Fibroblast of skin of left quadriceps (primary cell): Measurements from ENCODE around the gene CCNQ.
"Not testable (repeated sequence)": the region's sequence is repeated elsewhere in the genome, so short reads cannot be mapped to it uniquely, and the experiment has no call there.

ENCODE experiments used
- DNase-seq, 2 experiments: peaks; one replicate each; pipeline ENCODE4 v3.0.0-alpha.2; 2013; ENCODE audit warnings: low read depth in 2 of 2

Gene CCNQ

GRCh38 chrX:153623310-153624029 lies 24.5 kb upstream of the CCNQ start:
- DNase-seq, result no peak

DNA sequence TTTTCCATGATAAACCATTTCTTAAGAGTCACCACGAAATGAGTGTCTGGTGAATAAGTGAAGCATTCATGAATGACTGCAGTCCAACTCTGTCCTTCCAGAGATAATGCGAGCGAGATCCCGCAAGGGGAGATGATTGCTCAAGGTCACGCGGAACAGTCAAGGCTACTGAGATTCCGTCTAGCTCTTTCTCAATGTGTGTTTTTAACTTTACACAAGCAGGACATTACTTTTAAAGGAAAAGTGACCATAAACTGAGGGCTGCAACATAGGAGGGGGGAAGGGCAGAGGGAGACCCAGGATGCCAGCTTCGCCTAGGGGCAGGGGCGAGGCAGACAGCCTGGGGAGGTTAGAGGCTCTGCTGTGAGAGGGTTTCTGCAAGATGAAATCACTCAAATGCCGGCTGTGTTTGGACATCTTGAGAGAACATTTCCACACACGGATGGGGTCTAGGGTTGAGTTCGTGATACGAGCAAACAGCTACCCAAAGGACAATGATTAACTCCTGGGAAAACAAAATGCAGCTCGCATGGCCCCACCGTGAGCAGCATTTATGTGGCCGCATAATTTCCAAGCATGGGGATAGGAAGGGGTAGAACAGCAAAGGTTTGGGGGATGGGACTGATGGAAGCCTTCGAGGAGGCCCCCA lies 23.8 kb upstream of the CCNQ start:
- DNase-seq, result no peak

DNA sequence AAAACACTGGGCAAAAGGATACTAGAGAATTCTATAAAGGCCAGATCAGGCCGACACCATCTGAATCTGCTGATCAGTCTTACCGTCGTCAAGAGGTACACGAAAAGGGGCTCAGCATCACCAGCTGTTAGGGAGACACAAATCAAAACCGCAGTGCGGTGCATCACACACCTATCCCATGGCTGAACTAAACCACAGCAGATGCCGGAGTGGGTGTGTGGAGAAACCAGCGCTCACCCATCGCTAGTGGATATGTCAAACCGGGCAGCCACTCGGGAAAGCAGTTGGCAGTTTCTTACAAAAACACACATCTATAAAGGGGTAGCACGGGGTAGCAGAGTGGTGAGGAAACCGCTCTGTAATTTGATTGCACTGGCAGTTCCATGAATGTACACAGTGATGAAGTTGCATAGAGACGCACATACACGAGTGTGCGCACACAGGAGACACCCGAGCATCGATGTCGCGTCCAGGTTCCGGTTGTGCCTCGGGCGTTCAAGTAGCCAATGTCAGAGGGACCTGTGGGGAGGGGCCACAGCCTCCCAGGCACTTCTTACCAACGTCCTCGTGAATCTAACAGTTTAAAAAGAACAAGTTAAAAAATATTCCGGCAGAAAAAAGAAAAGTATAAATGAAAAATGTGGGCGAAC lies 23.1 kb upstream of the CCNQ start:
- no peak for DNase-seq

DNA sequence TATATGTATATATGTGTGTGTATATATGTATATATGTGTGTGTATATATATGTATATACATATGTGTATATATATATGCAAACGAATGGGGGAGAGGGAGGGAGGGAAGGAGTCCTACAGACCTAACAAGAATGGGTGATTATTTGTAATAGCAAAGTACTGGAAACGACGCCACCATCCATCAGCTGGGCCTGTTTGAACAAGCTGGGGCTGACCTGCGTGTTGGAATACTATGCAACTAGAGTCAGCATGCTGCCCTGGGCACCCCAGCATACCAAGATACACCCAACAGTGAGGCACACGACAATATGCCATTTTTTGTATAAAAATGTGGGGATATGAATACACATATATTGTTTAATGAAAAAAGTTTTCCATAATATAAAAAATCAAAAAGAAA lies 21.6 kb upstream of the CCNQ start:
- no peak for DNase-seq

GRCh38 chrX:153614818-153615217 lies 15.9 kb upstream of the CCNQ start:
- DNase-seq, result no peak

DNA sequence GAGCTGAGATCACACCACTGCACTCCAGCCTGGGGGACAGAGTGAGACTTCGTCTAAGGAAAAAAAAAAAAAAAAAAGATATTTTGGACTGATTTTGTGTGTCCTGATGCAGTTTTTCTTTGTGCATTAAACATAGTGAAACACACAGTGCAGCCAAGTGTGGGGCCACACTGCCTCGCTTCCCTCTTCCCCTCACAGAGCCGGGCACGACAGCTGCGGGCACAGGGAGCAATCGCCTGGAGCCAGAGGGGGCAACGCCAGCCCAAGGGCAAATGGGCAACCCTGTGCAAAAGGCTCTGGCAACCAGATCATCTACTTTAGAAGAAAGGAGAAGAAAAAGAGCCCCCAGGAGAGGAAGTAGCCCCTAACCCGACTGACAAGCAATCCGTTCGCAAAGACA lies 13.5 kb upstream of the CCNQ start:
- no peak for DNase-seq

DNA sequence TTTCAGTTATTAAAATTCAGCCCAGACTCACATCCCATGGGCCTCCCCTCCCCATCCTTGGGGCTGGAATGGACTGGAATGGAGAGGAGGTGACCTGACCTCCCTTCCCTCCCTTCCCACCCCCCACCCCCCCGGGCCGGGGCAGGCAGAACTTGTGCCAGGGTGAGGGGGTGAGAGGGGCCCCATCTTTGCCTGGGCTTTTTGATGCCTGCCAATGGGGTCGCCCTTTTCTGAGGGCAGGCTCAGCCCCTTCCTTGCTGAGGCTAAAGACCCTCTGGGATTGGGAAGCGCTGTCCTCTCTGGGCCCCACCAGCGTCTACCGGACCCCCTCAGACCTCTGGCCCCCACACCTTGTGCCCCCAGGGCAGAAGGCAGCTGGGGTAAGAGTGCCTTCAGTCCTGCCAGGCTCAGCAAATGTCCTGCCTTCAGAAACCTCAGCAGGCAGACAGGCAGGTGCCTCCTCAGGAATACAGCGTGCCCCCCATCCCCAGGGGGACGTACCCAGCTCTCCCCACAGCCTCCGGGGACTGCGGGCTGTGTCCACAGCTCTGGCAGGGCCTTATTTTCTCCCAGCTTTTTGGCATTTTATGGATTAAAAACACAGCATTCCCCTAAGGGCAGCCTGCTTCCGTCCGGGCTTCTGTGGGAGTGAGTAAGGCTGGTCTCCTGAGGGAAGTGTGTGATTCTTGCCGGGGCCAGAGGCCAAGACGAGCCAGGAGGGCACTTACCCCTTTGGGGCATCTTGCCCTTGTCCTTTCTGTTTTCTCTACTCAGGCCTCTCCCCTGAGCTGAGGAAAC lies 12.6 kb upstream of the CCNQ start:
- no peak for DNase-seq

- DNase-seq, result no peak
Observed at GRCh38 chrX:153610836-153611213, 11.9 kb upstream of the CCNQ start.

DNA sequence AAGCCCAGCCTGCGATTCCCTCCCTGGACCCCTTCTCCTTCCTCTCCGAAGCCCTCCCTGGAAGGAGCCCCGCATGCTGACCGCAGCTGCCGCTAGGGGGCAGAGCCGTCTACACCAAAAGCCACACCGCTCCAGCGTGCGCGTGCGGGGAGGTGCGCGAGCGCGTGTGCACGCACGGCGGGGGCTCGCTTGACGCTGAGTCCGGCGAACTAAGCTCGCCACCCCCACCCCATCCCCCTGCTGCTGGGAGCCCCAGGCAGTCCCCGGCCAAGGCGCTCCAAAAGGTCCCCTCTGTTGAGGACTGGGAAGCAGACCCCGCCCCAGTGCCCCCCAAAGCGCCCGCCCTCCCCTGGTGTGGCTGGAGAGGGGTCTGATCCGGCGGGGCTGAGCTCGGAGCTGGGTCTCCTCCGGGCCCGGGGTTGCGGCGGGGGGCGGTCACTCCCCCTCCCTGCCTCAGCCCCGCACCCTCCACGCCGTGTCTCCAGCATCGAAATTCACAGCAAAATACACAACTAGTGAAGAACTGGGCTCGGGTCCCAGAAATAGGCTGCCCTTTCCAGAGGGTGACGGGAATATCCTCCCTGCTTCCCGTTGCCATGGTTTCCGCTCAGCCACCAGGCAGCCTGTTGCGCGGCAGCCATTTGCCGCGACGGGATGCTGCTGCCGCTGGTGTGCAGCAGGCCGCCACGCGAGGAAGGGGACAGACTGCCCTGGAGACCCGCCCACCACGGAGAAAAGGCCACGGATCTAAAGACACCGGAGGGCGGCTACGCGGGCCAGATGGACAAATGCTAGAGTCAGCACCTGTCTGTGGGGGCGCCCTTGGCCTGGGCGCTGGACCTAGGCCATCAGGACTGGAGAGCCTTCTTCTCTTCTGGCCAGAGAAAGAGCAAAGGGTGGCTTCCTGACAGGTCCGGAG lies 11.2 kb upstream of the CCNQ start:
- peak; percentile 38 to 51 for DNase-seq

DNA sequence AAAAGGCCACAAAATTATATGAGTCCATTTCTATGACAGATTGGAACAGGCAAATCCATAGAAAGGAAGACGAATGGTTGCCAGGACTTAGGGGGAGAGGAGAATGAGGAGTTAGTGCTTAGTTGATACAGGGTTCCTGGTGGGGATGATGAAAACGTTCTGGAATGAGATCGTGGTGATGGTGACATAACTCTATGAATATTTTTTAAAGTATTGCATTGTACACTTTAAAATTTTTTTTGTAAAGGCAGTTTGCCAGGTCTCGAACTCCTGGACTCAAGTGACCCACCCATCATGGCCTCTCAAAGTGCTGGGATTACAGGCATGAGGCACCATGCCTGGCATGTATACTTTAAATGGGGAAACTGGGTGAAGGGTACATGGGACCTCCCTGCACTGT lies 9.9 kb upstream of the CCNQ start:
- peak in 1 of 2 experiments; percentile 8 for DNase-seq

- DNase-seq, result no peak
Observed at GRCh38 chrX:153608376-153608775, 9.4 kb upstream of the CCNQ start.

- DNase-seq, result no peak
Observed at GRCh38 chrX:153606503-153606902, 7.6 kb upstream of the CCNQ start.

GRCh38 chrX:153604666-153605380 lies 5.9 kb upstream of the CCNQ start:
- not testable (repeated sequence) for DNase-seq

GRCh38 chrX:153603131-153603656 lies 4.3 kb upstream of the CCNQ start:
- DNase-seq, result no peak

GRCh38 chrX:153602601-153603000 lies 3.7 kb upstream of the CCNQ start:
- no peak for DNase-seq

DNA sequence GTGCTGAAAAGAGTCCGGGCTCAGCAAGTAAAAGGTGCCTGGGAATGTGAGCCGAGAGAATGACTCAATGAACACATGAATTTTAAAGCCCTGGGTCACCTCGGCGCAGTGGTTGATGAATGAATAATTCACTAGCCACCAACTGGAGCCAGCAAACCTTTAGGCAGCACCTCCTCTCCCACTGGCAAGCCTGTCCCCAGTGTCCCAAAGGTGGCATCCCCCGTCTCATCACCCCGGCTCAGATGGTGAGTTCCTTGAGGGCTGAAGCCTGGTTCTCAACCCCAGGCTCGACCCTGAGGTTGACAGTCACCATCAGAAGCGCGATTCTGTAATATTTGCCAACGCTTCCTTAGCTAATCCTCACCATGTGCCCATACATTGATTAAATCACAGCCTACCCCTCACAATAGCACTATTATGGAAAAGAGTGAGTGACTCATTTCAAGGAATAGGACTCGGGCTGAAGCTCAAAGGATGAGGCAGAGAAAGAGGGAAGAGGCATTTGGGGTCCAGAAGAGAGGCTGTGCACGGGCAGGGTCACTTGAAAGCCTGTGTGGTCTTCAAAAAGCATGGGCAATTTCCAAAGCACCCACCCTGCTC lies 2.7 kb upstream of the CCNQ start:
- no peak for DNase-seq

GRCh38 chrX:153600921-153601320 lies 2.0 kb upstream of the CCNQ start:
- DNase-seq, result no peak

DNA sequence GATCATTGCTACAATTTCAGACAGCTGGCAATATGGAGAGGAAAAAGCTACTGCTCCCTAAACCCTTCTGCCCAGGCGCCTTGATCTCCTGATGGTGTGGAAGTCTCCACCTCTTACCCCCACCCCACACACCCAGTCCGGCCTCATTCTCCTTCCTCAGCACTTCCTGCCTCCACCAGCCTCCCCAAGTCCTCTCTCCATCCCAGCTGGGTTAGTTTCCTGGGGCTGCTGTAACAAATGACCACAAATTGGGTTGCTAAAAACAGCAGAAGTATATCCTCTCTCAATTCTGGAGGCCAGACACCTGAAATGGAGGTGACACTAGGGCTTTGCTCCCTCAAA lies 1.1 kb upstream of the CCNQ start:
- no peak for DNase-seq

DNA sequence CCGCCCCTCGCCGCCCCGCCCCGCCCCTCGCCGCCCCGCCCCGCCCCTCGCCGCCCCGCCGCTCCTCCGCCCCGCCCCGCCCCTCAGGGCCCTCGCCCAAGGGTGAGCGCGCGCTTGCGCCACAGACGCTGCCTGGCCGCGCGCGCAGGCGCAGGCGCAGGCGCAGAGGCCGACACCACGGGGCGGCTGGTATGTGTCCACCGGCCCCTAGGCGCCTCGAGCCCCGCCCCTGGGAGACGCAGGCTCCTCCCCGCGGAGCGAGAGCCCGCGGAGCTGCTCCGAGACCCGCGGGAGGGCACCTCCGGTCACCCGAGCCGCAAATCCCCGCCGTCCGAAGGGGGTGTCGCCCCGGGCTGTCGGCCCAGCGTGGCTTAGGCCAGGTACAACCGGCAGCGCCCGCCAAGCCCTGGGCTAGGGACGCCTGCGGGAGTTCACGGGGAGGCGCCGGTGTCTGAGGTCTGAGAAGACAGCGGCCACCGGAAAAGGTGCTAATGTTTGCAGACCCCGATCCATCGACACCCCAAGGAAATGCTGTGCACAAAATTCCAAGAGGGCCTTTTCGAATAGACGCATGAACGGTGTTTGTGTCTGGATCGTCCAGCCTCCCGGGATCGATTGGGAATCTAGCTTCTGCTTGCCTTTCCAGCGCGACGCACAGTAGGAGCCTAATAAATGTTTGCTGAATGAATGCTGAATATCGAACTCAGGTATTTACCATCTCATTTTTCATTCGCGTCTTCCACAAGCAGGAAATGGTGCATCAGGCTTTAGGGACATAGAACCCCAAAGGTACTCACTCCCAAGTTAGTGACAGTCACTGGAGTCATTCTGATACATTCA lies 473 bp upstream of the CCNQ start:
- DNase-seq, result peak; percentile 68 to 72
